SK-N-SH (cell line): ENCODE data around the gene TEK. TPM values are rescaled to one million over a fixed set of nuclear protein-coding genes. Genes with fewer than 3 reads are reported as not detected.

ENCODE experiments used
- CTCF ChIA-PET: fragments of 300-600, 350-600 bp; formaldehyde crosslinking; extraction: SDS; loops from one replicate; lab custom pipeline; 2021; lab: Yijun Ruan, JAX
- POLR2A ChIA-PET: fragments of 350-600 bp; sonication (Branson Sonifier 250); formaldehyde crosslinking; extraction: SDS; loops from one replicate; lab custom pipeline; 2020; ENCODE audit warnings: antibody characterized with exemption, inconsistent platforms; lab: Yijun Ruan, JAX
- DNase-seq: peaks from one replicate; pipeline ENCODE4 v3.0.0; 2012
- H2AFZ ChIP-seq: fragments of 200-600 bp; sonication (generic); 2 replicates; pipeline ENCODE4 v1.8.1; 2016; ENCODE audit warnings: antibody characterized with exemption, mild to moderate bottlenecking, low read depth
- H3F3A ChIP-seq: fragments of 200-600 bp; sonication (generic); replicated peaks from 2 replicates; pipeline ENCODE3; 2016; ENCODE audit warnings: antibody characterized with exemption, mild to moderate bottlenecking; ENCODE audit not compliant: insufficient read depth
- H3K27ac ChIP-seq, 2 experiments: fragments of 200-500 bp in 1 of 2; fragments of 200-600 bp in 1 of 2; sonication (Bioruptor generic) in 1 of 2; sonication (generic), shearing (Covaris generic) in 1 of 2; 2 replicates each; pipeline versions ENCODE4 v1.5.1 to v1.6.1; 2014 to 2016; ENCODE audit warnings: low read depth in 2 of 2, inconsistent platforms in 1 of 2, low read length in 1 of 2, mild to moderate bottlenecking in 1 of 2, mixed read lengths in 1 of 2
- H3K27me3 ChIP-seq: fragments of 200-600 bp; sonication (generic), shearing (Covaris generic); 2 replicates; pipeline ENCODE4 v1.6.1; 2016; ENCODE audit warnings: mixed run types; ENCODE audit not compliant: insufficient read depth
- H3K36me3 ChIP-seq, 2 experiments: fragments of 200-500 bp in 1 of 2; fragments of 200-600 bp in 1 of 2; sonication (Bioruptor generic) in 1 of 2; sonication (generic) in 1 of 2; replicated peaks in 1 of 2; 2 replicates each; pipeline versions ENCODE3 to v1.5.1; 2014 to 2016; ENCODE audit warnings: low read length in 1 of 2, mild to moderate bottlenecking in 1 of 2; ENCODE audit not compliant: insufficient read depth in 2 of 2, control insufficient read depth in 1 of 2
- H3K4me1 ChIP-seq, 2 experiments: fragments of 200-500 bp in 1 of 2; fragments of 200-600 bp in 1 of 2; sonication (Bioruptor generic) in 1 of 2; sonication (generic), shearing (Covaris generic) in 1 of 2; 2 replicates each; pipeline versions ENCODE4 v1.5.1 to v1.6.1; 2014 to 2016; ENCODE audit warnings: low read depth in 1 of 2, low read length in 1 of 2, mixed run types in 1 of 2; ENCODE audit not compliant: insufficient read depth in 2 of 2, control insufficient read depth in 1 of 2
- H3K4me2 ChIP-seq: fragments of 200-600 bp; sonication (generic), shearing (Covaris generic); 2 replicates; pipeline ENCODE4 v1.6.1; 2017; ENCODE audit warnings: mixed run types
- H3K4me3 ChIP-seq, 2 experiments: fragments of 200-500 bp in 1 of 2; fragments of 200-600 bp in 1 of 2; sonication (Bioruptor generic) in 1 of 2; sonication (generic), shearing (Covaris generic) in 1 of 2; 2 replicates each; pipeline versions ENCODE4 v1.5.1 to v1.8.1; 2014 to 2016; ENCODE audit warnings: low read depth in 2 of 2, inconsistent platforms in 1 of 2, low read length in 1 of 2, mild to moderate bottlenecking in 1 of 2, mixed read lengths in 1 of 2, moderate library complexity in 1 of 2
- H3K79me2 ChIP-seq: fragments of 200-600 bp; sonication (generic); 2 replicates; pipeline ENCODE4 v1.8.1; 2017; ENCODE audit warnings: mild to moderate bottlenecking; ENCODE audit not compliant: insufficient read depth
- H3K9ac ChIP-seq: fragments of 200-600 bp; sonication (generic); 2 replicates; pipeline ENCODE4 v1.6.1; 2017; ENCODE audit warnings: mixed run types
- H3K9me2 ChIP-seq: fragments of 200-600 bp; sonication (generic); 2 replicates; pipeline ENCODE4 v1.6.1; 2017; ENCODE audit warnings: mixed run types
- H3K9me3 ChIP-seq: fragments of 200-600 bp; sonication (generic); 2 replicates; pipeline ENCODE4 v1.6.1; 2017; ENCODE audit warnings: mixed run types, mild to moderate bottlenecking, moderate library complexity
- H4K20me1 ChIP-seq: fragments of 200-600 bp; sonication (generic); 2 replicates; pipeline ENCODE4 v1.6.1; 2017; ENCODE audit warnings: mild to moderate bottlenecking, mixed run types; ENCODE audit not compliant: insufficient read depth
- CTCF ChIP-seq: fragments of 200-600 bp; sonication (generic); IDR thresholded peaks from 2 replicates; pipeline ENCODE4 v1.6.1; 2017; ENCODE audit warnings: antibody characterized with exemption, mild to moderate bottlenecking, moderate library complexity
- EP300 ChIP-seq, 2 experiments: IDR thresholded peaks; 2 replicates each; pipeline versions ENCODE4 v1.4.0 to v1.6.1; 2012; ENCODE audit warnings: borderline replicate concordance in 1 of 2, low read depth in 1 of 2, low read length in 1 of 2
- EZH2phosphoT487 ChIP-seq: fragments of 200-600 bp; sonication (generic); IDR thresholded peaks from 2 replicates; pipeline ENCODE4 v1.6.1; 2017; ENCODE audit warnings: low read depth, mixed run types, mild to moderate bottlenecking, antibody characterized with exemption, moderate library complexity, borderline replicate concordance
- FOXM1 ChIP-seq: IDR thresholded peaks from 2 replicates; pipeline ENCODE4 v1.4.0; 2012; ENCODE audit warnings: low read depth, mild to moderate bottlenecking
- GABPA ChIP-seq: IDR thresholded peaks from 2 replicates; pipeline ENCODE4 v1.4.0; 2012; ENCODE audit warnings: low read depth, mild to moderate bottlenecking
- GATA2 ChIP-seq: sonication (generic); formaldehyde crosslinking; IDR thresholded peaks from 2 replicates; pipeline ENCODE4 v1.5.0; 2020; ENCODE audit warnings: mild to moderate bottlenecking, missing genetic modification reagents
- JUND ChIP-seq: IDR thresholded peaks from 2 replicates; pipeline ENCODE4 v1.4.0; 2012
- MAX ChIP-seq: IDR thresholded peaks from 2 replicates; pipeline ENCODE4 v1.4.0; 2012; ENCODE audit warnings: low read depth
- MEF2A ChIP-seq: IDR thresholded peaks from 2 replicates; pipeline ENCODE4 v1.4.0; 2012; ENCODE audit warnings: low read depth, borderline replicate concordance
- NFIC ChIP-seq: IDR thresholded peaks from 2 replicates; pipeline ENCODE4 v1.4.0; 2012; ENCODE audit warnings: borderline replicate concordance
- NRF1 ChIP-seq: IDR thresholded peaks from 2 replicates; pipeline ENCODE4 v1.6.1; 2012; ENCODE audit warnings: low read depth, mild to moderate bottlenecking, low read length
- POLR2AphosphoS5 ChIP-seq: IDR thresholded peaks from 2 replicates; pipeline ENCODE4 v1.6.1; 2012; ENCODE audit warnings: low read depth, low read length
- RAD21 ChIP-seq: IDR thresholded peaks from 2 replicates; pipeline ENCODE4 v1.6.1; 2012; ENCODE audit warnings: mild to moderate bottlenecking, low read length
- RCOR1 ChIP-seq: fragments of 150-350 bp; IDR thresholded peaks from 2 replicates; pipeline ENCODE4 v1.6.1; 2017; ENCODE audit warnings: antibody characterized with exemption, low read length
- SIN3A ChIP-seq: IDR thresholded peaks from 2 replicates; pipeline ENCODE4 v1.6.1; 2012; ENCODE audit warnings: low read depth, mild to moderate bottlenecking, low read length, moderate library complexity, borderline replicate concordance
- TAF1 ChIP-seq: IDR thresholded peaks from 2 replicates; pipeline ENCODE4 v1.6.1; 2012; ENCODE audit warnings: low read depth, mild to moderate bottlenecking, low read length, moderate library complexity, borderline replicate concordance
- TCF12 ChIP-seq: IDR thresholded peaks from 2 replicates; pipeline ENCODE4 v1.4.0; 2012
- USF1 ChIP-seq: IDR thresholded peaks from 2 replicates; pipeline ENCODE4 v1.4.0; 2012; ENCODE audit warnings: low read depth, borderline replicate concordance
- USF2 ChIP-seq: fragments of 150-350 bp; IDR thresholded peaks from 2 replicates; pipeline ENCODE4 v1.6.1; 2017; ENCODE audit warnings: antibody characterized with exemption, low read length, low read depth, borderline replicate concordance
- ZBTB33 ChIP-seq: IDR thresholded peaks from 2 replicates; pipeline ENCODE4 v1.4.0; 2012; ENCODE audit warnings: low read depth, borderline replicate concordance
- WGBS: methylation state at CpG from one replicate; pipeline ENCODE4 v1.1.6; 2017; ENCODE audit warnings: low lambda C conversion rate; 5-methylcytosine and 5-hydroxymethylcytosine counted together
- polyA plus RNA-seq, 3 experiments: library from polyadenylated mRNA; depleted of rRNA; stranded (reverse); fragments of >200 nt; gene quantifications; 2 replicates each; pipeline ENCODE4 v1.2.3, GENCODE V29; 2012

TEK gene
- polyA plus RNA-seq, 1 of the 3 experiments (the other 2 are of a cell fraction), result 0.03 TPM

- no peaks in the 10 kb centered on the region for H3K4me1 ChIP-seq
- H3K9ac ChIP-seq, result no peak overlapping the region
- no peak overlapping the region for H2AFZ ChIP-seq
- H3F3A ChIP-seq, result no peaks in the 10 kb centered on the region
- no peaks in the 10 kb centered on the region for H3K79me2 ChIP-seq
- no peak for TF ChIP-seq MAX
- no peak for TF ChIP-seq RCOR1
- TF ChIP-seq JUND, result no peak
- no peak for TF ChIP-seq GATA2 (CRISPR knock-in tag)
- TF ChIP-seq TCF12, result no peak
- TF ChIP-seq RAD21, result no peak
- TF ChIP-seq EP300 (IDR thresholded peaks at IDR 0.05; ENCODE audit: borderline replicate concordance in 1 of 2, low read depth in 1 of 2, low read length in 1 of 2), result no peak
- TF ChIP-seq ZBTB33, result no peak
- no peak for TF ChIP-seq NRF1
- no peak for TF ChIP-seq MEF2A
- TF ChIP-seq, all 33 proteins: peak for 0
- no peaks in the 10 kb centered on the region for H3K36me3 ChIP-seq
- no peak overlapping the region for H3K4me2 ChIP-seq
- 85% methylated on average over 2 of the region's 2 CpGs for WGBS
- no peaks in the 10 kb centered on the region for H3K27me3 ChIP-seq
- H3K9me3 ChIP-seq, result no peaks in the 10 kb centered on the region
- H3K27ac ChIP-seq, result no peak overlapping the region
- POLR2A ChIA-PET, result no interaction called here
- CTCF ChIA-PET, result no interaction called here
- H4K20me1 ChIP-seq, result no peaks in the 10 kb centered on the region
- no peak for DNase-seq
- H3K9me2 ChIP-seq, result no peaks in the 10 kb centered on the region
- H3K4me3 ChIP-seq, result no peak overlapping the region
Observed at GRCh38 chr9:27112235-27112634, 3.2 kb downstream of the TEK start.

GRCh38 chr9:27117489-27118135 is 8.6 kb downstream of the TEK start:
- 78% methylated on average over 10 of the region's 10 CpGs for WGBS
- Histone ChIP-seq H3K79me2 (no peaks in the 10 kb centered on the region), H3F3A (peaks cover 8% of the 10 kb centered on the region), H3K4me2 (no peak overlapping the region), H4K20me1 (no peaks in the 10 kb centered on the region), H3K9me2 (no peaks in the 10 kb centered on the region), H3K36me3 (no peaks in the 10 kb centered on the region), H3K9me3 (no peaks in the 10 kb centered on the region), H3K4me3 (no peak overlapping the region), H3K27ac (no peak overlapping the region), H3K27me3 (no peaks in the 10 kb centered on the region), H2AFZ (no peak overlapping the region), H3K4me1 (peaks cover 0 to 14% of the 10 kb centered on the region in 2 experiments; a peak in 1 of 4 replicates), H3K9ac (no peak overlapping the region)
- ChIA-PET POLR2A (no interaction called here), CTCF (no interaction called here)
- DNase-seq, result no peak
- no peak for TF ChIP-seq NFIC
- TF ChIP-seq FOXM1, result no peak
- no peak for TF ChIP-seq USF2
- no peak for TF ChIP-seq GABPA
- TF ChIP-seq SIN3A, result no peak
- TF ChIP-seq TAF1, result no peak
- no peak for TF ChIP-seq RCOR1
- no peak for TF ChIP-seq EZH2phosphoT487
- no peak for TF ChIP-seq CTCF
- no peak for TF ChIP-seq MEF2A
- no peak for TF ChIP-seq POLR2AphosphoS5
- TF ChIP-seq GATA2 (CRISPR knock-in tag), result no peak
- no peak for TF ChIP-seq USF1
- no peak for TF ChIP-seq ZBTB33
